K562 (cell line): ENCODE results near the gene DNAI7. TPM values are rescaled to one million over a fixed set of nuclear protein-coding genes. Genes with fewer than 3 reads are reported as not detected.
A peak's percentile ranks its signal among the peaks of the same experiment; 100 is the strongest.

ENCODE experiments used
- ARID2 ChIP-seq: fragments of 450-650 bp; IDR thresholded peaks from 2 replicates; pipeline ENCODE4 v1.6.1; 2017; ENCODE audit warnings: antibody characterized with exemption, mild to moderate bottlenecking
- BCL6 ChIP-seq: fragments of 250-450 bp; sonication (Bioruptor Pico); IDR thresholded peaks from 2 replicates; pipeline ENCODE4 v1.4.0; 2020
- BRF1 ChIP-seq: IDR thresholded peaks from 3 replicates; pipeline ENCODE4 v1.6.1; 2011; ENCODE audit warnings: borderline replicate concordance, mild to moderate bottlenecking; ENCODE audit not compliant: insufficient read length; ENCODE audit errors: extremely low read depth
- CAMTA2 ChIP-seq: fragments of 250-450 bp; sonication (Bioruptor Pico); conservative IDR thresholded peaks from 2 replicates; pipeline ENCODE4 v1.5.1; 2022
- ERF ChIP-seq: fragments of 450-650 bp; formaldehyde crosslinking; IDR thresholded peaks from 2 replicates; pipeline ENCODE4 v1.4.0; 2020; ENCODE audit warnings: mild to moderate bottlenecking, mixed read lengths
- FUS ChIP-seq: fragments of 200-400 bp; formaldehyde crosslinking; optimal IDR thresholded peaks from 2 replicates; pipeline ENCODE3; 2017; ENCODE audit warnings: low read depth, low read length
- GABPA ChIP-seq: fragments of 200-800 bp; sonication (Bioruptor generic); conservative IDR thresholded peaks from 2 replicates; pipeline ENCODE4 v1.6.1; 2016; ENCODE audit warnings: low read depth, missing genetic modification characterization, missing compliant biosample characterization
- HDAC6 ChIP-seq: IDR thresholded peaks from 2 replicates; pipeline ENCODE4 v1.6.1; 2012; ENCODE audit warnings: low read depth, mild to moderate bottlenecking, control low read depth, inconsistent platforms, low read length, moderate library complexity
- HNRNPK ChIP-seq: fragments of 200-400 bp; formaldehyde crosslinking; IDR thresholded peaks from one replicate; pipeline ENCODE4 v1.6.1; 2018; ENCODE audit warnings: mild to moderate bottlenecking, low read depth, low read length; ENCODE audit not compliant: poor library complexity, severe bottlenecking
- JUND ChIP-seq, 2 experiments: IDR thresholded peaks; 2 replicates in 1 of 2; 3 replicates in 1 of 2; pipeline ENCODE4 v1.6.1; 2011; ENCODE audit warnings: borderline replicate concordance in 2 of 2, low read depth in 2 of 2, low read length in 2 of 2, improper control_type of control experiment in 1 of 2, missing biosample characterization in 1 of 2, missing genetic modification characterization in 1 of 2, missing genetic modification reagents in 1 of 2
- KHSRP ChIP-seq: fragments of 450-650 bp; IDR thresholded peaks from 2 replicates; pipeline ENCODE4 v1.6.1; 2017
- MYBL2 ChIP-seq, 2 experiments: fragments of 450-650 bp in 1 of 2; sonication (generic) in 1 of 2; formaldehyde crosslinking in 1 of 2; IDR thresholded peaks; 2 replicates each; pipeline versions ENCODE4 v1.6.1 to v1.8.1; 2017 to 2022; ENCODE audit warnings: borderline replicate concordance in 1 of 2, inconsistent platforms in 1 of 2, low read depth in 1 of 2, mild to moderate bottlenecking in 1 of 2, missing genetic modification reagents in 1 of 2, moderate library complexity in 1 of 2
- RFX7 ChIP-seq: fragments of 250-450 bp; sonication (Bioruptor Pico); IDR thresholded peaks from 2 replicates; pipeline ENCODE4 v1.5.1; 2021; ENCODE audit warnings: mild to moderate bottlenecking
- SMARCB1 ChIP-seq: IDR thresholded peaks from 2 replicates; pipeline ENCODE4 v1.6.1; 2011; ENCODE audit warnings: improper control_type of control experiment, low read depth; ENCODE audit not compliant: insufficient read length
- SOX6 ChIP-seq: fragments of 450-650 bp; IDR thresholded peaks from 2 replicates; pipeline ENCODE4 v1.6.1; 2014; ENCODE audit warnings: mild to moderate bottlenecking
- SREBF2 ChIP-seq: sonication (generic); formaldehyde crosslinking; IDR thresholded peaks from 2 replicates; pipeline ENCODE4 v1.4.0; 2020; ENCODE audit warnings: mild to moderate bottlenecking, missing genetic modification reagents
- SRSF3 ChIP-seq: fragments of 200-400 bp; formaldehyde crosslinking; IDR thresholded peaks from 2 replicates; pipeline ENCODE4 v1.6.1; 2016; ENCODE audit warnings: mild to moderate bottlenecking, low read length, moderate library complexity; ENCODE audit not compliant: insufficient read depth
- STAT5A ChIP-seq: IDR thresholded peaks from 2 replicates; pipeline ENCODE4 v1.6.1; 2012; ENCODE audit warnings: low read length, inconsistent platforms, borderline replicate concordance
- TAF9B ChIP-seq: fragments of 450-650 bp; IDR thresholded peaks from 2 replicates; pipeline ENCODE4 v1.6.1; 2018; ENCODE audit warnings: mild to moderate bottlenecking; ENCODE audit not compliant: partially characterized antibody
- THAP12 ChIP-seq: fragments of 250-450 bp; sonication (Bioruptor Pico); IDR thresholded peaks from 2 replicates; pipeline ENCODE4 v1.9.0; 2021; ENCODE audit warnings: mild to moderate bottlenecking, inconsistent platforms
- ZFP36 ChIP-seq: fragments of 150-350 bp; IDR thresholded peaks from 2 replicates; pipeline ENCODE4 v1.6.1; 2018; ENCODE audit warnings: low read length, low read depth; ENCODE audit not compliant: partially characterized antibody
- ZFPM2 ChIP-seq: fragments of 250-450 bp; sonication (Bioruptor Pico); IDR thresholded peaks from 2 replicates; pipeline ENCODE4 v1.5.1; 2022; ENCODE audit warnings: mild to moderate bottlenecking
- ZNF324 ChIP-seq: fragments of 250-450 bp; sonication (Bioruptor Pico); IDR thresholded peaks from 2 replicates; pipeline ENCODE4 v1.4.0; 2020; ENCODE audit warnings: mild to moderate bottlenecking
- ZNF589 ChIP-seq: fragments of 200-800 bp; sonication (Bioruptor generic); IDR thresholded peaks from 2 replicates; pipeline ENCODE4 v1.6.1; 2016; ENCODE audit warnings: low read depth, missing genetic modification characterization, missing compliant biosample characterization
- polyA plus RNA-seq, 8 experiments: library from polyadenylated mRNA; depleted of rRNA in 4 of 8; stranded (reverse) in 5 of 8; unstranded in 3 of 8; fragments of >200 nt; fragmentation: Nextera tagmentation in 2 of 8; fragmentation: Illumina TruSeq in 1 of 8; extraction: Ambion mirVana in 2 of 8; extraction: Trizol in 1 of 8; gene quantifications; 2 replicates each; pipeline versions ENCODE4 v1.2.1 to v1.2.3, GENCODE V29; 2011 to 2014; ENCODE audit warnings: inconsistent platforms in 1 of 8, missing spikeins in 1 of 8
- total RNA-seq, 7 experiments: library from RNA; depleted of rRNA in 6 of 7; stranded (reverse); fragments of >200 nt in 6 of 7; fragmentation: Illumina TruSeq in 2 of 7; extraction: Trizol in 2 of 7; gene quantifications; 2 replicates each; pipeline versions ENCODE4 v1.2.1 to v1.2.3, GENCODE V29; 2011 to 2021; ENCODE audit warnings: low replicate concordance in 1 of 7
- TF ChIP-seq, protein P1 (sequence below): fragments of 250-450 bp; sonication (Bioruptor Pico); IDR thresholded peaks from 2 replicates; pipeline ENCODE4 v1.8.0; 2021; ENCODE audit warnings: mild to moderate bottlenecking, moderate library complexity

DNAI7 gene
- total and polyA plus RNA-seq, 9 of the 15 experiments (the other 6 are each of a cell fraction or from before 2014, with no cell fraction given) = 0.06 to 0.76 (median 0.17) TPM; not detected in 1

DNA sequence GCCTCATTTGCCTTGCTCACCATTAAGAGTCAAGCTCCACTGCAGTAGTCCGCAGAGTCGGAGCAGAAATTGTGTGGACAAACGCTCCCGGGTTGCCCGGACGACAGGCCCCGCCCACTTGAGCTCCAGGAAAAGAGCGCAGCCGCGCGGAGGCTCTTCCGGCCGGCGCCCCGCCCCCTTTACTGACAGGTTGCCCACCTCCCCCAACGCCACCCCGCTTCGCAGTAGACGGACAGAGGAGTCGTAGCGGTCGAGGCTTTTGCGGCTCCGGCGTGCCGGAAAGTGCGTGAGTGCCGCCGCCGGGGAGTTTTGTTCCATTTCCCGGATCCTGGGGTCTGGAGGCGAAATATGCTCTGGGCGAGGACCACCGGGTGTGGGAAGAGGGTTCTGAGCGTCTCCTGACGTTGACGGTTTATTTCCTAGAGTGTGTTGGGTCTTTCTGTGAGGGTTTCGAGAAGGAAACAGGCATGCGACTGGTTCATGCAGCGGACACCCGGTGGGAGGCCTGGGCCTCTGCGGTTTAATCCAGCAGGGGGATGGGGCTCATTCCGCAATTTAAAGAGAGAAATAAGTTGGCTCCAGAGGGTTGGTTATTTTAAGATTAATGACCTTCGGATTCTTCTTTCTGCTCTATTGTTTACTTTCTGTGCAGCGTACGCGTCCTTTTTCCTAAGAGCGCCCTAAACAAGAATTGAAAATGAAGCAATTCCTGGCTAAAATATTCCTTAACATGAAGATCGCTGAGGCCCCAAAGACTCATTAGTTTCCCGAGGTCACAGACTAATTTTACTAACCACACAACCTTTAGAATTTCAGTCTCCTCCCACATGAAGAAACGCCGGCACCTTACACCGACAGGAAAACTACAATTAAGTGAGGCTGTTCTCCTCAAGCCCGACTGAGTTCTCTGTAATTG lies at the start of gene DNAI7, which contains the start of gene ETFRF1 (continued):
- TF ChIP-seq MYBL2 (IDR thresholded peaks at IDR 0.05; ENCODE audit: low read depth) (no peak), MYBL2 (CRISPR knock-in tag; IDR thresholded peaks at IDR 0.05; ENCODE audit: borderline replicate concordance) (no peak), CAMTA2 (CRISPR knock-in tag) (no peak), KHSRP (no peak), ERF (no peak; the same call in 1 of the 2 replicates), ARID2 (no peak), THAP12 (CRISPR knock-in tag) (no peak), SOX6 (no peak), FUS (no peak), BCL6 (CRISPR knock-in tag) (no peak), HDAC6 (no peak), HNRNPK (no peak), TAF9B (peak; percentile 88), ZNF589 (CRISPR knock-in tag) (no peak), SMARCB1 (no peak), BRF1 (no peak), SRSF3 (no peak), ZFPM2 (CRISPR knock-in tag) (no peak), SREBF2 (CRISPR knock-in tag) (no peak), ZNF324 (CRISPR knock-in tag) (no peak), JUND (IDR thresholded peaks at IDR 0.05; ENCODE audit: borderline replicate concordance, low read depth, low read length) (no peak), JUND (tag; IDR thresholded peaks at IDR 0.05; ENCODE audit: borderline replicate concordance, low read depth, low read length) (no peak), RFX7 (CRISPR knock-in tag) (no peak), GABPA (tag) (peak; percentile 80), STAT5A (0 out of 2 replicates have a peak, but pooled peaks have one; percentile 7), ZFP36 (no peak)
- TF ChIP-seq, protein P1, sequence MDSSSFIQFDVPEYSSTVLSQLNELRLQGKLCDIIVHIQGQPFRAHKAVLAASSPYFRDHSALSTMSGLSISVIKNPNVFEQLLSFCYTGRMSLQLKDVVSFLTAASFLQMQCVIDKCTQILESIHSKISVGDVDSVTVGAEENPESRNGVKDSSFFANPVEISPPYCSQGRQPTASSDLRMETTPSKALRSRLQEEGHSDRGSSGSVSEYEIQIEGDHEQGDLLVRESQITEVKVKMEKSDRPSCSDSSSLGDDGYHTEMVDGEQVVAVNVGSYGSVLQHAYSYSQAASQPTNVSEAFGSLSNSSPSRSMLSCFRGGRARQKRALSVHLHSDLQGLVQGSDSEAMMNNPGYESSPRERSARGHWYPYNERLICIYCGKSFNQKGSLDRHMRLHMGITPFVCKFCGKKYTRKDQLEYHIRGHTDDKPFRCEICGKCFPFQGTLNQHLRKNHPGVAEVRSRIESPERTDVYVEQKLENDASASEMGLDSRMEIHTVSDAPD (CRISPR knock-in tag) = no peak
